Parietal lobe (tissue), 1 donor: ENCODE measurements around the gene RUNX1. TPM values are rescaled to one million over a fixed set of nuclear protein-coding genes. Genes with fewer than 3 reads are reported as not detected.

Source experiments
- total RNA-seq: library from RNA; depleted of rRNA; stranded (reverse); fragments of >200 nt; gene quantifications from one replicate; pipeline ENCODE4 v1.2.3, GENCODE V29; 2014

Gene RUNX1
- total RNA-seq = 1.3 TPM

GRCh38 chr21:35048706-35049617 lies at the start of gene RUNX1:
Gene RUNX1 (minus strand): TSS chr21:35049302.

